PC-3 (cell line): ENCODE data around the gene CP. TPM values are rescaled to one million over a fixed set of nuclear protein-coding genes. Genes with fewer than 3 reads are reported as not detected.
"Not testable (repeated sequence)": the region's sequence is repeated elsewhere in the genome, so short reads cannot be mapped to it uniquely, and the experiment has no call there.

Experiments
- ATAC-seq: fragments of 200-7000 bp; cut with Tn5 transposase; 2 replicates; pipeline ENCODE4 v1.9.1; 2020; ENCODE audit warnings: mild to moderate bottlenecking, moderate library complexity
- BruUV-seq: library from RNA; stranded (reverse); fragments of 400-500 nt; replicated peaks from 2 replicates; lab custom pipeline; 2021; lab: Mats Ljungman, UMichigan
- CTCF ChIA-PET: fragments of 300-600 bp; sonication (Branson Sonifier 250); formaldehyde crosslinking; loops from one replicate; lab custom pipeline; 2022; ENCODE audit warnings: antibody characterized with exemption; lab: Charles Lee
- POLR2A ChIA-PET: fragments of 300-600 bp; sonication (Branson Sonifier 250); formaldehyde crosslinking; loops from one replicate; lab custom pipeline; 2022; ENCODE audit warnings: antibody characterized with exemption; ENCODE audit not compliant: unreplicated experiment; lab: Charles Lee
- DNase-seq: peaks from one replicate; pipeline ENCODE4 v3.0.0-alpha.2; 2015
- H2AFZ ChIP-seq: fragments of 300-600 bp; sonication (generic); 2 replicates; pipeline ENCODE4 v1.6.0; 2016; ENCODE audit warnings: antibody characterized with exemption, low read length
- H3F3A ChIP-seq: fragments of 300-600 bp; sonication (generic); one replicate; pipeline ENCODE4 v1.6.0; 2017; ENCODE audit warnings: antibody characterized with exemption, low read length, control low read depth, mild to moderate bottlenecking; ENCODE audit not compliant: unreplicated experiment
- H3K27ac ChIP-seq: fragments of 300-600 bp; sonication (generic); 2 replicates; pipeline ENCODE4 v1.5.1; 2016; ENCODE audit warnings: mild to moderate bottlenecking, low read length
- H3K27me3 ChIP-seq: fragments of 300-600 bp; sonication (generic); 2 replicates; pipeline ENCODE4 v1.6.1; 2016; ENCODE audit warnings: low read length, mixed read lengths
- H3K36me3 ChIP-seq: fragments of 300-600 bp; sonication (generic); 2 replicates; pipeline ENCODE4 v1.6.1; 2016; ENCODE audit warnings: low read depth, mixed run types, low read length, mixed read lengths
- H3K4me1 ChIP-seq: fragments of 300-600 bp; sonication (generic); 2 replicates; pipeline ENCODE4 v1.5.1; 2016; ENCODE audit warnings: low read length; ENCODE audit not compliant: insufficient read depth
- H3K4me2 ChIP-seq: fragments of 300-600 bp; sonication (generic); 2 replicates; pipeline ENCODE4 v1.6.0; 2016; ENCODE audit warnings: low read length
- H3K4me3 ChIP-seq: fragments of 300-600 bp; sonication (generic); 2 replicates; pipeline ENCODE4 v1.5.1; 2016; ENCODE audit warnings: mild to moderate bottlenecking, low read length, mixed read lengths
- H3K79me2 ChIP-seq: fragments of 300-600 bp; sonication (generic); 2 replicates; pipeline ENCODE4 v1.6.1; 2017; ENCODE audit warnings: low read length, mixed read lengths
- H3K9ac ChIP-seq: fragments of 300-600 bp; sonication (generic); 2 replicates; pipeline ENCODE4 v1.6.0; 2016; ENCODE audit warnings: mild to moderate bottlenecking, low read length
- H3K9me2 ChIP-seq: fragments of 300-600 bp; sonication (generic); replicated peaks from 2 replicates; pipeline ENCODE4 v1.6.1; 2016; ENCODE audit warnings: mixed run types, low read length, mixed read lengths
- H3K9me3 ChIP-seq: fragments of 300-600 bp; sonication (generic); 2 replicates; pipeline ENCODE4 v1.6.1; 2016; ENCODE audit warnings: low read length, mixed read lengths
- H4K20me1 ChIP-seq: fragments of 300-600 bp; sonication (generic); 2 replicates; pipeline ENCODE4 v1.6.1; 2016; ENCODE audit warnings: low read length, mixed read lengths
- CTCF ChIP-seq: fragments of 300-600 bp; sonication (generic); conservative IDR thresholded peaks from 2 replicates; pipeline ENCODE4 v1.5.1; 2017; ENCODE audit warnings: antibody characterized with exemption, low read depth, mild to moderate bottlenecking, low read length
- EZH2phosphoT487 ChIP-seq: fragments of 300-600 bp; sonication (generic); IDR thresholded peaks from 2 replicates; pipeline ENCODE4 v1.6.1; 2018; ENCODE audit warnings: mild to moderate bottlenecking, antibody characterized with exemption, low read length, borderline replicate concordance
- intact Hi-C: fragments of 100-400 bp; cut with micrococcal nuclease; formaldehyde crosslinking; loops from 2 replicates; pipeline ENCODE4 v1.9.0; 2023
- total RNA-seq: library from RNA; depleted of rRNA; stranded (reverse); fragments of >200 nt; gene quantifications from 2 replicates; pipeline ENCODE4 v1.2.3, GENCODE V29; 2014

CP gene
- total RNA-seq, 1 experiment from 2014 or later, result 0.04 TPM

- intact Hi-C loops, result no loop called here
- DNase-seq (no peak), ATAC-seq (no peak)
- H3K9me3 ChIP-seq, result no peaks in the 10 kb centered on the region
- no peak overlapping the region for H3K4me2 ChIP-seq
- ChIA-PET CTCF (no interaction called here), POLR2A (no interaction called here)
- H3F3A ChIP-seq, result peaks cover 20% of the 10 kb centered on the region
- no peaks in the 10 kb centered on the region for H3K27me3 ChIP-seq
- TF ChIP-seq CTCF, result no peak
- H3K9ac ChIP-seq, result no peak overlapping the region
- BruUV-seq, result no TSS peak
- no peak overlapping the region for H3K4me3 ChIP-seq
- H3K4me1 ChIP-seq, result peaks cover 33% of the 10 kb centered on the region
- no peak overlapping the region for H3K27ac ChIP-seq
- no peak overlapping the region for H2AFZ ChIP-seq
- no peaks in the 10 kb centered on the region for H3K9me2 ChIP-seq
- H3K79me2 ChIP-seq, result no peaks in the 10 kb centered on the region
- no peaks in the 10 kb centered on the region for H4K20me1 ChIP-seq
- no peaks in the 10 kb centered on the region for H3K36me3 ChIP-seq
Observed at GRCh38 chr3:149243540-149243939, 21.9 kb upstream of the CP start.

GRCh38 chr3:149239357-149239936 lies 17.8 kb upstream of the CP start:
- H3K4me1 ChIP-seq, result no peaks in the 10 kb centered on the region
- H3K9me2 ChIP-seq, result no peaks in the 10 kb centered on the region
- H3K9ac ChIP-seq, result no peak overlapping the region
- H2AFZ ChIP-seq, result no peak overlapping the region
- BruUV-seq, result no TSS peak
- ChIA-PET POLR2A (no interaction called here), CTCF (no interaction called here)
- DNase-seq, result no peak
- no peaks in the 10 kb centered on the region for H4K20me1 ChIP-seq
- H3F3A ChIP-seq, result no peaks in the 10 kb centered on the region
- no peaks in the 10 kb centered on the region for H3K36me3 ChIP-seq
- no peaks in the 10 kb centered on the region for H3K9me3 ChIP-seq
- no peaks in the 10 kb centered on the region for H3K79me2 ChIP-seq
- H3K27ac ChIP-seq, result no peak overlapping the region
- ATAC-seq, result no peak
- TF ChIP-seq EZH2phosphoT487, result no peak
- TF ChIP-seq CTCF, result no peak
- H3K4me3 ChIP-seq, result no peak overlapping the region
- H3K4me2 ChIP-seq, result no peak overlapping the region
- intact Hi-C loops, result no loop called here
- no peaks in the 10 kb centered on the region for H3K27me3 ChIP-seq

- H3K27ac ChIP-seq, H3K4me3 ChIP-seq, H3K9me3 ChIP-seq, H3K79me2 ChIP-seq, H2AFZ ChIP-seq, H3K4me1 ChIP-seq, POLR2A ChIA-PET, H4K20me1 ChIP-seq, intact Hi-C loops, H3K9ac ChIP-seq, DNase-seq, H3K36me3 ChIP-seq, H3K9me2 ChIP-seq, H3K27me3 ChIP-seq, H3K4me2 ChIP-seq, ATAC-seq, BruUV-seq, H3F3A ChIP-seq: not testable (repeated sequence)
- CTCF ChIA-PET, result interaction anchor here (0.5 kb wide), 1 partner anchor 282 kb away, joined by 5 read pairs; no protein-coding TSS in a partner anchor
Observed at GRCh38 chr3:149238268-149238667, 16.6 kb upstream of the CP start.
